Activated T-helper 17 cell treated with anti-CD3 and anti-CD28 coated beads, Interleukin-2, amount 50 U/mL, for 72 hours (primary cell): Measurements from ENCODE around the gene NAT9. TPM values are rescaled to one million over a fixed set of nuclear protein-coding genes. Genes with fewer than 3 reads are reported as not detected.
A peak's percentile ranks its signal among the peaks of the same experiment; 100 is the strongest.

ENCODE experiments used
- ATAC-seq: fragments of 150-1000 bp; cut with Tn5 transposase; replicated peaks from 2 replicates; pipeline ENCODE4 v1.10.0; 2021; ENCODE audit warnings: mild to moderate bottlenecking, moderate library complexity
- H3K27ac Mint-ChIP-seq: one replicate; pipeline ENCODE4 v1.8.0; 2022; ENCODE audit warnings: mixed read lengths
- H3K27me3 Mint-ChIP-seq: one replicate; pipeline ENCODE4 v1.8.0; 2022; ENCODE audit warnings: mixed read lengths
- H3K36me3 Mint-ChIP-seq: one replicate; pipeline ENCODE4 v1.8.0; 2022; ENCODE audit warnings: low read depth, mild to moderate bottlenecking, mixed read lengths
- H3K4me1 Mint-ChIP-seq: one replicate; pipeline ENCODE4 v1.8.0; 2022; ENCODE audit warnings: mixed read lengths
- H3K4me3 Mint-ChIP-seq: one replicate; pipeline ENCODE4 v1.8.0; 2022; ENCODE audit warnings: mild to moderate bottlenecking, mixed read lengths
- H3K9me3 Mint-ChIP-seq: one replicate; pipeline ENCODE4 v1.8.0; 2022; ENCODE audit warnings: mixed read lengths
- total RNA-seq, 2 donors: library from RNA; stranded (reverse); gene quantifications; one replicate each; pipeline ENCODE4 v1.2.3, GENCODE V29; 2022

The NAT9 gene
- total RNA-seq, 2 donors from 2014 or later: 31.6 to 39.2 TPM

DNA sequence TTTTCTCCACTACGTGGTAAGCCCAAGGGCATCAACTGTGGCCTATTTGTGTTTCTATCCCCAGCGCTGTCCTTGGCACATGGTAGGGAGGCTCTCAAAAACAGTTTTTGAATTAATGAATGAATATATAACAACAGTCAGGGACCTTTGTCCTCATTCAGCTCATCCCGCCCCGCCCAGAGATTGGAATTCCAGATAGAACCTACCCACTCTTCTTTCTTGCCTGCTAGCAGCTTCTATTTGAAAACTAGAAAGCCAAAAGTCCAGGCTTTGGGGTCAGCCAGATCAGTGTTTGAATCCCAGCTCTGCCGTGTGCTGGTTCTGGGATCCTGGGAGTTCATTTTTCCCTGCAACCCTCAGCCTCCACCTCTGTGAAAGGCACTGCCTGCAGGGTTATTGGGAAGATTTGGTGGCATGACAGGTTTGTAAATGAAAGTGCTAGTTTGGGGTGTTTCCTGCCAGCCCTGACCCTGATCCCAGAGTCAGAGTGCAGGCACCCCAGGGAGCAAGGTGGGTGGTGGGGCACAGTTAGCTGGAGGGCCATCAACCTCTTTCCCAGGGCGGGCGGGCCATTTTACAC lies 23.2 kb downstream of the NAT9 start:
- no peak for ATAC-seq
- H3K27ac Mint-ChIP-seq: peak overlapping the region; percentile 98
- peaks cover 63% of the 10 kb centered on the region for H3K36me3 Mint-ChIP-seq
- H3K4me3 Mint-ChIP-seq: peak overlapping the region; percentile 100
- H3K27me3 Mint-ChIP-seq: no peaks in the 10 kb centered on the region
- no peaks in the 10 kb centered on the region for H3K9me3 Mint-ChIP-seq
- peaks cover 23% of the 10 kb centered on the region for H3K4me1 Mint-ChIP-seq

DNA sequence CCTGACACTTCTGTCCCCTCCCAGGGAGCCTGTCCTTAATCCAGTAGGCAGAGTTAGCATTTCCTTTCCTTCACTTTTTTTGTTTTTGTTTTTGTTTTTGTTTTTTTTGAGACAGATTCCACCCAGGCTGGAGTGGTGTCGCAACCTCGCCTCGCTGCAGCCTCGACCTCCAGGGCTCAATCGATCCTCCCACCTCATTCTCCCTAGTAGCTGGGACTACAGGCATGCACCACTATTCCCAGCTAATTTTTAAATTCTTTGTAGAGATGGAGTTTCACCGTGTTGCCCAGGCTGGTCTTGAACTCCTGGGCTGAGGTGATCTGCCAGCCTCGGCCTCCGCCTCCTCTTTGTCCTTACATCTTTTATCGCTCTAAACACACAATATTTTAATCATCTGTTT lies 23.7 kb downstream of the NAT9 start:
- Mint-ChIP-seq H3K27ac (peak overlapping the region; percentile 98), H3K27me3 (no peaks in the 10 kb centered on the region), H3K36me3 (peaks cover 63% of the 10 kb centered on the region), H3K4me1 (peaks cover 18% of the 10 kb centered on the region), H3K4me3 (peak overlapping the region; percentile 100), H3K9me3 (no peaks in the 10 kb centered on the region)
- no peak for ATAC-seq

DNA sequence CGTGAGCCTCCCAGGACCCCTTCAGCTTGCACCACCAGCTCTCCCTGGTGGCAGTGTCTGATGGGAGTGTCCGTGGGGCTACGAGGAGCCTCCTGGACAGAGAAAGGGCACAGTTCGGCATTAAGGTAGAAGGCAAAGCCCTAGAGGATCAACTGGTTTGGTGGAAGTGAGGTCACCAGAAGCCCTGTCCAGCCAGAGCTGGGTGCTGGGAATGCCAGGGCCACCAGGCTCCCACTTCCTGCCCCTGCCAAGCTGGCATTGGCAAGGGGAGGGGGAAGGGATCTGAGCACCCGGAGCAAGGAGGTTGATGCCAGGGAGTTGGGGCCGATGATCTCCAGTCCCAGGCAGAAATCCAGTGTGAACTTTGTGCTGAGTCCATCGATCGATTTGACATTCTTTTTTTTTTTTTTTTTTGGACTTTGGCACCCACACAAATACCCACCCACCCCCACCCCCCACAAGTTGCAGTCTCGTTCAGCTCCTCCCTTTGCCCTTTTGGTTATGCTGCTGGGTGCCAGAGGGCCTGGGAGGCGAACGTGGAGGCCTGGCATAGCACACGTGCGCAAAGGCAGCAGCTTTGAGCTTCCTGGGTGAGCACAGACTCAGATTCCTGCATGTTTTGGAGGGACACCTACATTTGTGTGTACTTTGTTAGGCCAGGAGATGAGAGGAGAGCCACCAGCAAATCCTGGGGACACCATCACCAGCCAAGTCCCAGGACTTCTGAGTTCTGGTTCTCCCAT lies 25.6 kb downstream of the NAT9 start:
- Mint-ChIP-seq H3K36me3 (peaks cover 62% of the 10 kb centered on the region), H3K27me3 (no peaks in the 10 kb centered on the region), H3K4me1 (peaks cover 25% of the 10 kb centered on the region), H3K9me3 (no peaks in the 10 kb centered on the region), H3K4me3 (peak overlapping the region; percentile 100), H3K27ac (peak overlapping the region; percentile 98)
- no peak for ATAC-seq

DNA sequence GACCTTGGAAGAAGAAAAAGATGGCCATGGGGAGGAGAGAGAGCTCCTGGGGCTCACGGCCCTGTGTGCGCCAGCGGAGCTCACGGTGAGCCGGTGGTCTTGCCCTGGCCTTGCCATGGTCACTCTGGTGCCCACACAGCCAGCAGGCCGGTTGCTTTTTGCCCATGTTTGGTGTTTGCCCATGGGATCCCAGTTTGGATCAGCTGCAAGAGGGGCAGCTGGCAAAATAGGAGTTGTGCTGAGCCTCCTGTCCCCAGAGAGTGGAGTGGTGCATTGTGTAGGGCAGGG lies 26.2 kb downstream of the NAT9 start:
- H3K27ac Mint-ChIP-seq: peak overlapping the region; percentile 98
- peaks cover 20% of the 10 kb centered on the region for H3K4me1 Mint-ChIP-seq
- peaks cover 57% of the 10 kb centered on the region for H3K36me3 Mint-ChIP-seq
- ATAC-seq: no peak
- no peaks in the 10 kb centered on the region for H3K27me3 Mint-ChIP-seq
- H3K4me3 Mint-ChIP-seq: peak overlapping the region; percentile 100
- H3K9me3 Mint-ChIP-seq: no peaks in the 10 kb centered on the region

DNA sequence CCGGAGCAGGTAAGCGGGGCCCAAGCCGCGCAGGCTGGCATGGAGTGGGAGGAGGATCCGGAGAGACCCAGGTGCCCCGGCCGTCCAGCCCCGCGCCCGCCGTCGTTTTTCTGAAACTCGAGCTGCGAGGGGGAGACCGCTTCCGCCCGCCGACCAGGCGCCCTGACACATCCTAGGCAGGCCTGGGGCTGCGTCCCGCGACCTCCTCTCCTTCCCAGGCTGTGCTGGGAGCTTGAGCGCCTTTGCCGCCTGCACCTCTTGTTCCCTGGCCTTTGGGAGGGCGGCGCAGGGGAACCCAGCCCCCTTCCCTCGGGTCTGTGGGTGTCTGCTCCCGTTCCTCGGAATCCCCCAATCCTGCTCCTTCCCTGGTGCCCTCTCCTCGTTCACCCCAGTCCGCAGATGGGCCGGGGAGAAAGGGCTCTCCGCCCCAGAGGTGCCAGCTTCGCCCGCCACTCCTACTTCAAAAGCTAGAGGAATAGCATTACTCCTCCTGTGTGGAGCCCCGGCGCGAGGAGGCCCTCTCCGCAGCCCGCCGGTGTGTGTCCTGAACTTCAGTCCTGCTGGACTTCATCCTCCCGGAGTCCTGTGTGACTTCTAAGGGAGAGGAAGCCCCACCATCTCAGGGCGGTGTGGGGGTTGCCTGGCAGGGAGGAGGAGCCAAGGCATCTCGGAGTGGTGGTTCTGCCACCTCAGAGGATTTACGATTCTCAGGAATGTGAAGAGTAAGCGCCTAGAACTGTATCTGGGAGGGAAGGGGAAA lies 26.7 kb downstream of the NAT9 start:
- Mint-ChIP-seq H3K4me1 (peaks cover 23% of the 10 kb centered on the region), H3K4me3 (peak overlapping the region; percentile 100), H3K27me3 (no peaks in the 10 kb centered on the region), H3K36me3 (peaks cover 51% of the 10 kb centered on the region), H3K27ac (peak overlapping the region; percentile 98), H3K9me3 (no peaks in the 10 kb centered on the region)
- peak; percentile 22 for ATAC-seq

DNA sequence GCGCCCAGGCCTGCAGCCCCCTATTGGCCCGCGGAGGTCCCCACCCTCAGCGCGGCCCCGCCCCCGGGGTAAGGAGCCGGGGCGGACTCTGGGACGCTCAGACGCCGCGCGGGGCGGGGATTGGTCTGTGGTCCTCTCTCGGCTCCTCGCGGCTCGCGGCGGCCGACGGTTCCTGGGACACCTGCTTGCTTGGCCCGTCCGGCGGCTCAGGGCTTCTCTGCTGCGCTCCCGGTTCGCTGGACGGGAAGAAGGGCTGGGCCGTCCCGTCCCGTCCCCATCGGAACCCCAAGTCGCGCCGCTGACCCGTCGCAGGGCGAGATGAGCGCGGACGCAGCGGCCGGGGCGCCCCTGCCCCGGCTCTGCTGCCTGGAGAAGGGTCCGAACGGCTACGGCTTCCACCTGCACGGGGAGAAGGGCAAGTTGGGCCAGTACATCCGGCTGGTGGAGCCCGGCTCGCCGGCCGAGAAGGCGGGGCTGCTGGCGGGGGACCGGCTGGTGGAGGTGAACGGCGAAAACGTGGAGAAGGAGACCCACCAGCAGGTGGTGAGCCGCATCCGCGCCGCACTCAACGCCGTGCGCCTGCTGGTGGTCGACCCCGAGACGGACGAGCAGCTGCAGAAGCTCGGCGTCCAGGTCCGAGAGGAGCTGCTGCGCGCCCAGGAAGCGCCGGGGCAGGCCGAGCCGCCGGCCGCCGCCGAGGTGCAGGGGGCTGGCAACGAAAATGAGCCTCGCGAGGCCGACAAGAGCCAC lies 27.4 kb downstream of the NAT9 start, which contains the start of gene NHERF1:
TSS of gene NHERF1 (plus strand) at position 100 of the 750 bp plus-strand sequence. CDS start at position 319, 219 bp downstream.
- ATAC-seq: peak; percentile 91
- no peaks in the 10 kb centered on the region for H3K9me3 Mint-ChIP-seq
- peaks cover 44% of the 10 kb centered on the region for H3K36me3 Mint-ChIP-seq
- H3K27ac Mint-ChIP-seq: peak within 1 kb of the TSS; percentile 98
- no peaks in the 10 kb centered on the region for H3K27me3 Mint-ChIP-seq
- H3K4me3 Mint-ChIP-seq: peak within 1 kb of the TSS; percentile 100
- peaks cover 29% of the 10 kb centered on the region for H3K4me1 Mint-ChIP-seq

DNA sequence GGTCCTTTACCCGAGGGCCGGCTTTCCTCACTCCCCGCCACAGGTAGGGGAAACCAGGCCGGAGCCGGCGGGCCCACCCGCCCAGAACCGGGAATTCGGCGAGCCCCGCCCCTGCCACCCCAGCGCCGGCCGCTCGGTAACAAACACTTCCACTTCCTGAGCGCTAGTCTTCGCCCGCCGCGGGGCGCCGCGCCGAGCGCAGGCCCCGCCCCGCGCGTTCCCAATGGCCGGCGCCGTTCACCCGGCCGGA lies 27.9 kb downstream of the NAT9 start:
- peaks cover 39% of the 10 kb centered on the region for H3K36me3 Mint-ChIP-seq
- no peaks in the 10 kb centered on the region for H3K27me3 Mint-ChIP-seq
- H3K9me3 Mint-ChIP-seq: no peaks in the 10 kb centered on the region
- H3K27ac Mint-ChIP-seq: no peak overlapping the region
- peak overlapping the region; percentile 100 for H3K4me3 Mint-ChIP-seq
- peaks cover 34% of the 10 kb centered on the region for H3K4me1 Mint-ChIP-seq
- ATAC-seq: no peak

DNA sequence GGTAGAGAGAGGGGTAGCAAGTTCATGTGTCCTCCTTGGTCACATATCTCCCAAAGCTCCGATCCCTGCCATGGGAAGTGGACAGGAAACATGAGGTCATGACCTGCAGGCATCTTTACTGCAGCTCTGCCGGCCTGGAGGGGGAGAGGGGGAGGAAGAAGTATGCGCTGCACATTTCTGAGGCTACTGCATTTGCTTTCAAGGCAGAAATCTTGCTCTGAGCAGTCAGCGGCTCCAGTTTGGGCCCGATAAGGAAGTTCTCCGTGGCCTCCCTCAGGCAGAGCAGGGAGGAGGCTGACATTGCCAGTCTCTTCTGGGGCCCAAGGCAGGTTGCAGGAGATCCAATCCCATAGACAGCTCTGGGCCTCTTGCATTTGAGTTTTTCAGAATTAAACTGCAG lies 29.2 kb downstream of the NAT9 start:
- Mint-ChIP-seq H3K27me3 (no peaks in the 10 kb centered on the region), H3K9me3 (no peaks in the 10 kb centered on the region), H3K4me3 (peak overlapping the region; percentile 100), H3K4me1 (peaks cover 31% of the 10 kb centered on the region), H3K36me3 (peaks cover 26% of the 10 kb centered on the region), H3K27ac (peak overlapping the region; percentile 31)
- no peak for ATAC-seq

DNA sequence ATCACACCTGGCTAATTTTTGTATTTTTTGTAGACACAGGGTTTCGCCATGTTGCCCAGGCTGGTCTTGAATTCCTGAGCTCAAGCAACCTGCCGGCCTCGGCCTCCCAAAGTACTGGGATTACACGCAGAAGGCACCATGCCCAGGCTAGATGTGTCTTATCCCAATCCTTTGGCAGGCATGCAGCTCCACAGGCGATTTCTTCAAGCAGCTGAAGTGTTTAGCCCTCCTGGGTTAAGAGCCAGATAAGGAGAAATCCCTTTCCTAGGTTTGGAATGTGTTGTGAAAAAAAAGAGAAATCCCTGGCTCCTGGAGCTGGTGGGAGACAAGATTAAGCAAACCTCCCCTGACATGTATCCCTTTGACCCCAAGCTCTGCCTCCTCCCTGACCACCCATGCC lies 29.8 kb downstream of the NAT9 start:
- Mint-ChIP-seq H3K36me3 (peaks cover 21% of the 10 kb centered on the region), H3K4me1 (peaks cover 36% of the 10 kb centered on the region), H3K9me3 (no peaks in the 10 kb centered on the region), H3K4me3 (peak overlapping the region; percentile 100), H3K27ac (peak overlapping the region; percentile 31), H3K27me3 (no peaks in the 10 kb centered on the region)
- no peak for ATAC-seq

DNA sequence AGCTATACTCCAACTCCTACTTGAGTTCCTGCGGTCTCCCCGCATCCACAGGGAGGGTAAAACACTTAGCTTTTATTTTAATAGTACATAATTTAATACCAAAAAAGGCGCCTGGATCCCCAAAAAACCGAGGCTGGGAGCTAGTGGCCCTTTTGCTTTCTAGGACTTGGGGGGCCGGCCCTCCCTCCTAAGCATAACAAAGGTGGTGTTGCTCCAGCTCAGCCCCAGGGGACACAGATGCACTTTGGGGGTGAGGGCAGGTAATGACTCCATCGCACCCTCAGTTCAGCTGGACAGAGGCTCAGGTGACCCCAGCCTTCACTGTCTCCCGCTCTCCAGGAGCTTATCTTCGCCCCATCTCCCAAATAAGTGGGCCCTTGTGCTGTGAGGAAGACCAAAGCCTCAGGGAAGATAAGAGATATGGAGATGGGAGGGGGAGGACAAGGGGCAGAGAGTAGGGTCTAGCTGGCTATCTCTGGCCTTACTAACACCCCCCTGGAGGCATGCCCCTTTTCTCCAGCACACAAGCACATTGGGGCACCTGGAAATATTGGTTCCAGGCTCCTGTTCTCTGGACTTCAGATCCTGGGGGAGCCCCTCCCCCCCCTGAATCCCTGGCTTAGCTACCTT lies 30.5 kb downstream of the NAT9 start:
- H3K9me3 Mint-ChIP-seq: no peaks in the 10 kb centered on the region
- peaks cover 13% of the 10 kb centered on the region for H3K36me3 Mint-ChIP-seq
- H3K27me3 Mint-ChIP-seq: no peaks in the 10 kb centered on the region
- no peak overlapping the region for H3K27ac Mint-ChIP-seq
- peaks cover 36% of the 10 kb centered on the region for H3K4me1 Mint-ChIP-seq
- no peak overlapping the region for H3K4me3 Mint-ChIP-seq
- no peak for ATAC-seq

DNA sequence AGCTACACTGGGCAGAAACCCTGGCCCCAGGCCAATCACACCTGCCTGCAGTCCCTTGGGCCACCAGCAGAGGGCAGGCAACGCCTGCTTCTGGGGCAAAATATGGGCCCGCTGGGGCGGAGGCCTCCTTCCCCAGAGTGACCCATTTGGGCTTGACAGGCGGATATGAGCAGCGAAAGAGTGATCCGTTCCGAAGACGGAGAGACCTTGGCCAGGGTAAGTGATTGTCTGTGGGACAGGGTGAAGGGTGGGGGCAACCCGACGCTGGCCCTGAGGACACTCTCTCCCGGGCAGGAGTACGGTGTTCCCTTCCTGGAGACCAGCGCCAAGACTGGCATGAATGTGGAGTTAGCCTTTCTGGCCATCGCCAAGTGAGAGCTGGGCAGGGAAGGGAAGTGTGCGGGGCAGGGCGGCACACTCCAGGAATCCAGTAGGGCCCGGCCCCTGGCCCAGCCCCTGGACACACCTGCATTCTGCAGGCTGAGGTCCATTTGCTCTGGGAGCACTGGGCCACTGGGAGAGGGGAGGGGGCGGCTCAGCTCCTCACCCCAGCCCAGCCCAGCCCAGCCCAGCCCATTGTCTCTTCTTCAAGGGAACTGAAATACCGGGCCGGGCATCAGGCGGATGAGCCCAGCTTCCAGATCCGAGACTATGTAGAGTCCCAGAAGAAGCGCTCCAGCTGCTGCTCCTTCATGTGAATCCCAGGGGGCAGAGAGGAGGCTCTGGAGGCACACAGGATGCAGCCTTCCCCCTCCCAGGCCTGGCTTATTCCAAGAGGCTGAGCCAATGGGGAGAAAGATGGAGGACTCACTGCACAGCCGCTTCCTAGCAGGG lies 31.2 kb downstream of the NAT9 start:
- peaks cover 41% of the 10 kb centered on the region for H3K4me1 Mint-ChIP-seq
- peak overlapping the region; percentile 62 for H3K4me3 Mint-ChIP-seq
- H3K27ac Mint-ChIP-seq: peak overlapping the region; percentile 65
- no peaks in the 10 kb centered on the region for H3K9me3 Mint-ChIP-seq
- H3K27me3 Mint-ChIP-seq: no peaks in the 10 kb centered on the region
- H3K36me3 Mint-ChIP-seq: peaks cover 6% of the 10 kb centered on the region
- ATAC-seq: peak; percentile 25

DNA sequence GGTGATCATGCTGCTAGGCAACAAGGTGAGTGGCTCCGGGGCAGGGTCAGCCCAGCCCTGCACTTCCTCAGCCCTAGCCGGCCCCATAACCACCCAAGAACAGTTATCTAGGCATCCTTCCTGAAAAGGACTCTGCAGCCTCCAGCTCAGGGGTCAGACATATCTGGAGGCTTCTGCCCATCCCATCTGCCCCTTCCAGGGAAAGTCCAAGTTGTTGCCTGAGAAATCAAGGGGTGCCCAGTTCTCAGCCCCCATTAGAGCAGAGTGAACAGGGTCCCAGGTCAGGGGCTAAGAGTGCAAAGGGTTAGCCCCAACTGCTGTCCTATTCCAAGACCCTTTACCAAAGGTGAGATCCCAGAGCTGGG lies 31.8 kb downstream of the NAT9 start:
- Mint-ChIP-seq H3K4me1 (peaks cover 42% of the 10 kb centered on the region), H3K9me3 (no peaks in the 10 kb centered on the region), H3K27ac (peak overlapping the region; percentile 65), H3K36me3 (peaks cover under 1% of the 10 kb centered on the region), H3K4me3 (peak overlapping the region; percentile 62), H3K27me3 (no peaks in the 10 kb centered on the region)
- no peak for ATAC-seq

DNA sequence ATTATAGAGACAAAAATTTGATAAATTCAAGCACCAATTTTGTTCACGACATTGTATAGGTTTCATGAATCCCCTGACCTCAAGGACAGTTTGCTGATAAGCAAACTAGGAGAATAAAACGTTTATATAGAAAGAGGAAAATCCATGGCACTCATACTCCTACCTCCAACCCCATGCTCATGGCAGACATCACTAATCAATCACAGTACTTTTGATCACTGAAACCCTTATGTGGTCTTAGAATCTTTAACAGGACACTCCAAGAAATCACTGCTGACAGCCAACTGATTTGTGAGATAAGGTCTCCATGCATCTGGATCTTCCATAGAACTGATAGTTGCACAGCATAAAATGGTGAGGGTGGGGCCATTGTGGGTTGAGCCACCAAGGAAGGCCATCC lies 32.4 kb downstream of the NAT9 start:
- peak overlapping the region; percentile 65 for H3K27ac Mint-ChIP-seq
- no peaks in the 10 kb centered on the region for H3K9me3 Mint-ChIP-seq
- no peak for ATAC-seq
- peak overlapping the region; percentile 62 for H3K4me3 Mint-ChIP-seq
- peaks cover 48% of the 10 kb centered on the region for H3K4me1 Mint-ChIP-seq
- no peaks in the 10 kb centered on the region for H3K27me3 Mint-ChIP-seq
- no peaks in the 10 kb centered on the region for H3K36me3 Mint-ChIP-seq
